NK-92 treated with Interleukin-12 subunit alpha and Interleukin-12 subunit beta, amount 100 ng/mL, for 24 hours (cell line): ENCODE measurements around the gene KDM6B.

ENCODE experiments used
- DNase-seq: peaks from one replicate; lab custom pipeline; 2025; lab: John Stamatoyannopoulos, UW

The KDM6B gene

GRCh38 chr17:7820231-7820630 lies 13.8 kb upstream of the KDM6B start:
- no peak for DNase-seq

DNA sequence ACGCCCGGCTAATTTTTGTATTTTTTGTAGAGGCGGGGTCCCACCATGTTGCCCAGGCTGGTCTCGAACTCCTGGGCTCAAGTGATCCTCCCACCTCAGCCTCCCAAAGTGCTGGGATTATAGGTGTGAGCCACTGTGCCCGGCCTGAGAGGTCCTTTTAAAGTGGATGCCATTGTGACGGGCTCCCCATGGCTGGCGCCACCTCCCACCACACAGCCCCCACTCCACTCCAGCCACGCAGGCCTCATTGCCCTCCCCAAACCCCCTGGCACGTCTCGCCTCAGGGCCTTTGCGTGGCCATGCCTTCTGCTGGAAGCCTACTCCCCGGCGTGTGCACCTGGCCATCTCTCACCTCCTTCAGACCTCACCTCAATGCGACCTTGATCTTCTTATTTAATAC lies 11.9 kb upstream of the KDM6B start:
- DNase-seq = no peak

- no peak for DNase-seq
These were observed 10.4 kb upstream of the KDM6B start for GRCh38 chr17:7823581-7824001.

DNA sequence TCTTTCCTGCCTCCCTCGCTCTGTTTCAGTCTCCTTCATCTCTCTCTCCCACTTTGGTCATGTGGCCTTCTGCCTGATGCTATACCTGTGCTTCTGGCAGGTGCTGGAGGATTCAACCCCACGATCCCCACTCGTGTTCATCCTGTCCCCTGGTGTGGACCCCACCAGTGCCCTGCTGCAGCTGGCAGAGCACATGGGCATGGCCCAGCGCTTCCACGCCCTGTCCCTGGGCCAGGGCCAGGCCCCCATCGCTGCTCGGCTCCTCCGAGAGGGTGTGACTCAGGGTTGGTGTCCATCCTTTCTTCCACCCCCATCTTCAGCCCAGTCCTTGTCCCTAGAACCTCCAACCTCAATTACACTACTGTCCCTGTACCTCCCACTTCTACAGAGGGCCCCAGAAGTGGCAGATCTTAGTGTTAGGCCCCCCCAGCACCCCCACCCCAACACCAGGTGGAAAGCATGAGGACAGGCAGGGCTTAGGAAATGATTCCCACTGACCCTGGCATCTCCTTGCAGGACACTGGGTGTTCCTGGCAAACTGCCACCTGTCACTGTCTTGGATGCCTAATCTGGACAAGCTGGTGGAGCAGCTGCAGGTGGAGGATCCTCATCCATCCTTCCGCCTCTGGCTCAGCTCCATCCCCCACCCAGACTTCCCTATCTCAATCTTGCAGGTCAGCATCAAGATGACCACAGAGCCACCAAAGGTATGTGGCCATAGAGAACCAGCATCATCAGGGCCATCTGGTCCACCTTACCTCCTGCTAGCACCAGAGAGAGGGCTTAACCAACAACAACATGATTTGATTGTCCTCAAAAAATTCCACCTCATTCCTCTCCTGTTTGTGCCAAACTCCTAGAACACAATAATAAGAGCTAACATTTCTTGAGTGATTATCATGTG lies 9.7 kb upstream of the KDM6B start:
- no peak for DNase-seq

- DNase-seq = no peak
These were observed 8.6 kb upstream of the KDM6B start for GRCh38 chr17:7825206-7825990.

GRCh38 chr17:7830616-7831015 lies 3.4 kb upstream of the KDM6B start:
- DNase-seq = no peak

DNA sequence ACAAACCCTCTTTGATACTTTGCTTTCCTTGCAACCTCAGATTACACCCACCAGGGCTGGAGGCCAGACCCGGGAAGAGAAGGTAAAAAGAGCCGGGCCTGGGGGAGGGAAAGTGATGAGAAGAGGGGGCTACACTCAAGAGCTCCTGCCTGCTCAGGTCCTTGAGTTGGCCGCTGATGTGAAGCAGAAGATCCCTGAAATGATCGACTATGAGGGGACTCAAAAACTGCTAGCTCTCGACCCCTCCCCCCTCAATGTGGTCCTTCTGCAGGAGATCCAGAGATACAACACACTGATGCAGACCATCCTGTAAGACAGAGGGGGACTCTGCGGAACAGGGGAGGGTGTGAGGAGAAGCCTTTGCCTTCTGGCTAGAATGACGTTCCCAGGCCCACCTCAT lies 2.8 kb upstream of the KDM6B start:
- no peak for DNase-seq

GRCh38 chr17:7832431-7832830 lies 1.6 kb upstream of the KDM6B start:
- DNase-seq = no peak

DNA sequence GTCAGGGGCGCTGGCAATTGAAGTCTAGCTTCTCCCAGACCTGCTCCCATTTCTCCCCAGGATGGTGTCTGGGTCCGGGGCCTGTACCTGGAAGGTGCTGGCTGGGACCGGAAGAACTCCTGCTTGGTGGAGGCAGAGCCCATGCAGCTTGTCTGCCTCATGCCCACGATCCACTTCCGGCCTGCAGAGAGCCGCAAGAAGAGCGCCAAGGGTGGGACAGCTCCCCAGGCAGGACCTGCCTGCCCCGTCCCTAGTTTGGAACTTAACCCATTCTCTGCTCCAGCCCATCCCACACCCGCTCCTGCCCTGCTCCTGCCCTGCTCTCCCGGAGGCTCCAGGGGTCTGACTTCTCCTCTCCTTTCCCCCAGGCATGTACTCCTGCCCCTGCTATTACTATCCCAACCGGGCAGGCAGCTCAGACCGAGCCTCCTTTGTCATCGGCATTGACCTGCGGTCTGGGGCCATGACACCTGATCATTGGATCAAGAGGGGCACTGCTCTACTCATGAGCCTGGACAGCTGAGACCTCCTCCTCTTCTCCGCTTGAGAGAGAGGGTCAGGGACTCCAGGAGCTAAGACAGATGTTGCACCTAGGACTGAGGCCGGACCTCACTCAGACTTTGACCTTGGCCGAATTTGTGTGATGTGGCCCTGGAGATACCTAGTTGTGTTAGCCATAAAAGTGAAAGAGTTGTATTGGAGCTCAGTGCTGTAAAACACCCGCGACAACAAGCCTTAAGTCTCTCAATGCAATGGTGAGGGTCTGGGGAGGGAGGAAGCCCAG lies 814 bp upstream of the KDM6B start:
- no peak for DNase-seq

DNA sequence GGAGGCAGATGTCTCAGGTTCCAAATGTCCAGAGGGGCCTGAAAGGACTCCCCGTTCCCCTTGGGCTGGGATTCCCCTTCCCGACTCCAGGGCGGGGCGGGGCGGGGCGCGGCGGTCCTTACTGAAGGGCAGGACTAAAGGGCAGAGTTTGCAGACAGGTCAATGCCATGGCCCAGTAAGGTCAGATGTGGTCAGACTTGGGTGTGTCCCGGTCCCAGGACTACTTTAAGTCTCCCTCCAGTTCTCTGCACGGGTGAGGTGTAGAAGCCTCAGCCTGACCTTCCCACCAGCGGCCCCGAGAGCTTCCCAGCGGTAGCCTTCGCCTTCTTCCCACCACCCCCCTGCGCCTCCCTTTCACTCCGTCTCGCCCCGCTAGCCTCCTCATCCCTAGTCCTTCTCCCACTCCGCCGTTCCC lies 532 bp downstream of the KDM6B start:
- DNase-seq = peak; percentile 45

GRCh38 chr17:7834957-7835813 lies 1.2 kb downstream of the KDM6B start:
- peak; percentile 79 for DNase-seq

GRCh38 chr17:7835814-7836595 lies 2.0 kb downstream of the KDM6B start:
- DNase-seq = no peak

- DNase-seq = no peak
These were observed 2.8 kb downstream of the KDM6B start for GRCh38 chr17:7836596-7837407.

DNA sequence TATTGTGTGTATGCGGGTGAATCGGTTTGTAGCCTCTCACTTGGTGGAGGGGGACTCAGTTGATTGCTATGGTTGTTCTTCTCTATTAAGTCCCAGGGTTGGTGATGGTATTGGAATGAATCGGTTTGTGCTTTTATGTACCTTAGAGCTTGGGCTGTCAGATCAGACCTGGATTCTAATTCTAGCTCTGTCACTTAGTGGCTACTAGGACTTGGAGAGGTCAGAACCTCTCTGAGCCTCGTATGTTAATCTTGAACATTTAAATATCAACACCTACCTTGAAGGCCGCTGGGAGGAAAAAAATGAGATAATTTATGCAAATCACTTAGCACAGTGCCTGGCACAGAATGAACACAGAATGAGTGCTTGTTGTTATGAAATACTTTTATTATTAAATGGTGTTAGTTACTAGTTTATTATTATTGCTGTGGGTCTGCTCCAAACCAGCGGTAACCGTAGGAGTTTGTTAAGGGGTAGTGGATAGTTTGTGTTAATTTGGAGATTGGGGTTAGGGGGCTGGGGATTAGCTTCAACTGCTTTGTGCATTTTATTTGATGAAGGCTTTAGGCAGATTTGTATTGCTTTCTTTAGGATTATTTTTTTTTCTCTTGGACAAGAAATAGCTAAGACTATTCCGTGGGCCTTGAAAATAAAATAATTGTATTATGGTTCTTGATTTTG lies 3.5 kb downstream of the KDM6B start:
- DNase-seq = no peak

DNA sequence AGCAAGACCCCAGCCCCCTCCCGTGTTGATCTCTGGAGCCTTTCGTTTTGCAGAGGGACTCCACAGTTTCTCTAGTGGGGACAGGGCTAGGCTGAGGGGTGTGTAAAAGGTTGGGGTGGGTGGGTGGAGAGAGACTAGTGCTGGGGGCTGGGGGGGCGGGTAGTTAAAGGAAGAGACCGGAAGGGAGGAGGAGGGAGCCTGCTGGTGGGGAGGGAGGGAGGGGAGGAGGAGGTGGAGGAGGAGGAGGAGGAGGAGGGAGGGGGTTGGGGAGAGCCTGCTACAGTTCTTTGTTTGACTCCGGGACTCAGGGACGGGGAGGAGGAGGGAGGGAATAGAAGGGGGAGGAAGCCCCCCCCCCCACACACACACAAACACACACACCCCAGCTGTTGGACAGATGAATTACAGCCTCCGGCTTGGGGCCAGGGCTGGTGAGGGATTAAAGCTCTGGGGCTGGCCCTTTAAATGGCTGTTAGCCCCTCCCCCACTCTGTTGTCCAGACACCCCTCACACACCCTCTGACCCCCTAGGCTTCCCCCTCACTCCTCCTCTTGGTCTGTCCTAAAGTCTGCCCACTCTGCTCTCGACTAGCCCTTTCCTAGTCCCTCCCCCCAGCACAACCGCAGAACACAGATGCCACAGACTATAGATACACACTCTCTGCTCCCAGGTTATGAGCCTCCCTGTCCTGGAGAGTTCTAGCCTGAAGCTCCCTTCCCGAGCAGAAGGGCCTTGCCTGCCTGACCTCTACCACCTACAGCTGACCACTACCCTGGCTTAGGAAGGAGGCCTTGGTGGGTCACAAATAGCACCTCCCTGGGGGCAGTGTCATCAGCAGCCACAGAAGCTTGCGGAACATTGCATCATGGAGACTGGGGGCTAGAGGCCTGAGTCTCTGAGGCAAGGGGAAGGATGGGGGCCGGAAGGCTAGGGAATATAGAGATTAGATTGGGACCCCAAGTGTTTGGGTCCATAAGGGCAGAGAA lies 4.4 kb downstream of the KDM6B start:
- DNase-seq = no peak

- no peak for DNase-seq
These were observed 5.3 kb downstream of the KDM6B start for GRCh38 chr17:7839190-7839875.

- DNase-seq = no peak
These were observed 5.9 kb downstream of the KDM6B start for GRCh38 chr17:7839876-7840261.
